IPS-18c (cell line): ENCODE data around the gene PPEF1.
"Not testable (repeated sequence)": the region's sequence is repeated elsewhere in the genome, so short reads cannot be mapped to it uniquely, and the experiment has no call there.

ENCODE experiments used
- H3K4me3 ChIP-seq: 2 replicates; pipeline ENCODE4 v1.7.0; 2013; ENCODE audit warnings: low read depth, mild to moderate bottlenecking, low read length, moderate library complexity; ENCODE audit not compliant: insufficient read depth
- H3K9me3 ChIP-seq: one replicate; pipeline ENCODE4 v1.6.1; 2013; ENCODE audit warnings: mild to moderate bottlenecking, low read length, moderate library complexity; ENCODE audit not compliant: control insufficient read depth, insufficient read depth

PPEF1 gene

GRCh38 chrX:18757956-18758932 lies 50.8 kb downstream of the PPEF1 start:
- Histone ChIP-seq H3K9me3 (peaks cover 7% of the 10 kb centered on the region), H3K4me3 (no peak overlapping the region)

GRCh38 chrX:18761750-18762149 lies 54.3 kb downstream of the PPEF1 start:
- Histone ChIP-seq H3K4me3 (no peak overlapping the region), H3K9me3 (peaks cover 9% of the 10 kb centered on the region)

- H3K4me3 ChIP-seq, H3K9me3 ChIP-seq: not testable (repeated sequence)
Measured at GRCh38 chrX:18763106-18763505, 55.7 kb downstream of the PPEF1 start.

- peaks cover 6% of the 10 kb centered on the region for H3K9me3 ChIP-seq
Measured at GRCh38 chrX:18769364-18769763, 61.9 kb downstream of the PPEF1 start.

GRCh38 chrX:18769812-18770573 lies 62.5 kb downstream of the PPEF1 start:
- Histone ChIP-seq H3K4me3 (no peak overlapping the region), H3K9me3 (peaks cover 6% of the 10 kb centered on the region)

More at GRCh38 chrX:18769364-18769763, 61.9 kb downstream of the PPEF1 start:
- no peak overlapping the region for H3K4me3 ChIP-seq

GRCh38 chrX:18789916-18790315 lies 82.5 kb downstream of the PPEF1 start:
- no peak overlapping the region for H3K4me3 ChIP-seq

GRCh38 chrX:18792828-18793227 lies 85.4 kb downstream of the PPEF1 start:
- peaks cover 5% of the 10 kb centered on the region for H3K9me3 ChIP-seq
- no peak overlapping the region for H3K4me3 ChIP-seq

More at GRCh38 chrX:18789916-18790315, 82.5 kb downstream of the PPEF1 start:
- peaks cover 5% of the 10 kb centered on the region for H3K9me3 ChIP-seq

GRCh38 chrX:18793601-18794089 lies 86.2 kb downstream of the PPEF1 start:
- H3K4me3 ChIP-seq: no peak overlapping the region
- peaks cover 5% of the 10 kb centered on the region for H3K9me3 ChIP-seq

- peaks cover 3% of the 10 kb centered on the region for H3K9me3 ChIP-seq
- H3K4me3 ChIP-seq: no peak overlapping the region
Measured at GRCh38 chrX:18797141-18797540, 89.7 kb downstream of the PPEF1 start.

- Histone ChIP-seq H3K9me3 (no peaks in the 10 kb centered on the region), H3K4me3 (no peak overlapping the region)
Measured at GRCh38 chrX:18799911-18800310, 92.5 kb downstream of the PPEF1 start.

- H3K9me3 ChIP-seq: peaks cover 6% of the 10 kb centered on the region
- H3K4me3 ChIP-seq: no peak overlapping the region
Measured at GRCh38 chrX:18809641-18810040, 102.2 kb downstream of the PPEF1 start.

- H3K9me3 ChIP-seq: peaks cover 6% of the 10 kb centered on the region
- H3K4me3 ChIP-seq: no peak overlapping the region
Measured at GRCh38 chrX:18810416-18810815, 103.0 kb downstream of the PPEF1 start.

- Histone ChIP-seq H3K4me3 (no peak overlapping the region), H3K9me3 (peaks cover 2% of the 10 kb centered on the region)
Measured at GRCh38 chrX:18825375-18825774, 117.9 kb downstream of the PPEF1 start.

- Histone ChIP-seq H3K9me3 (peaks cover 2% of the 10 kb centered on the region), H3K4me3 (no peak overlapping the region)
Measured at GRCh38 chrX:18828832-18829404, 121.5 kb downstream of the PPEF1 start.

GRCh38 chrX:18833071-18833731 lies 125.8 kb downstream of the PPEF1 start:
- no peak overlapping the region for H3K4me3 ChIP-seq
- peaks cover 3% of the 10 kb centered on the region for H3K9me3 ChIP-seq

GRCh38 chrX:18847901-18848300 lies 140.5 kb downstream of the PPEF1 start:
- not testable (repeated sequence) for H3K4me3 ChIP-seq
- peaks cover 12% of the 10 kb centered on the region for H3K9me3 ChIP-seq
